GM23338 (cell line): ENCODE results near the gene NFKBIB. TPM values are rescaled to one million over a fixed set of nuclear protein-coding genes. Genes with fewer than 3 reads are reported as not detected.
"Not testable (repeated sequence)": the region's sequence is repeated elsewhere in the genome, so short reads cannot be mapped to it uniquely, and the experiment has no call there.

ENCODE experiments used
- ATAC-seq: fragments of 200-7000 bp; cut with Tn5 transposase; 3 replicates; pipeline ENCODE4 v1.9.1; 2020
- DNase-seq: peaks from one replicate; pipeline ENCODE4 v3.0.0-alpha.2; 2015; ENCODE audit warnings: low spot score
- H2AFZ ChIP-seq: fragments of 200-600 bp; sonication (generic); 2 replicates; pipeline ENCODE4 v1.8.0; 2016; ENCODE audit warnings: antibody characterized with exemption, mild to moderate bottlenecking, moderate library complexity
- H3F3A ChIP-seq: fragments of 200-600 bp; sonication (generic); replicated peaks from 2 replicates; pipeline ENCODE4 v1.8.0; 2017; ENCODE audit warnings: antibody characterized with exemption, mixed run types, low read depth
- H3K27ac ChIP-seq: fragments of 200-600 bp; sonication (generic); 2 replicates; pipeline ENCODE4 v1.6.1; 2016; ENCODE audit warnings: low read depth
- H3K27me3 ChIP-seq: fragments of 200-600 bp; sonication (generic); 2 replicates; pipeline ENCODE4 v1.8.0; 2016; ENCODE audit warnings: mild to moderate bottlenecking, mixed run types, moderate library complexity; ENCODE audit not compliant: insufficient read depth
- H3K36me3 ChIP-seq: fragments of 200-600 bp; sonication (generic); 2 replicates; pipeline ENCODE4 v1.8.0; 2016; ENCODE audit warnings: mild to moderate bottlenecking; ENCODE audit not compliant: insufficient read depth
- H3K4me1 ChIP-seq: fragments of 200-600 bp; sonication (generic); 2 replicates; pipeline ENCODE4 v1.8.0; 2016; ENCODE audit warnings: mild to moderate bottlenecking, moderate library complexity; ENCODE audit not compliant: insufficient read depth
- H3K4me2 ChIP-seq: fragments of 200-600 bp; sonication (generic); 2 replicates; pipeline ENCODE4 v1.7.1; 2017; ENCODE audit warnings: mixed run types
- H3K4me3 ChIP-seq: fragments of 200-600 bp; sonication (generic); 2 replicates; pipeline ENCODE4 v1.6.1; 2016; ENCODE audit warnings: mixed run types
- H3K79me2 ChIP-seq: fragments of 200-600 bp; sonication (generic); replicated peaks from 2 replicates; pipeline ENCODE4 v1.8.0; 2017; ENCODE audit warnings: mild to moderate bottlenecking; ENCODE audit not compliant: insufficient read depth
- H3K9me2 ChIP-seq: fragments of 200-600 bp; sonication (generic); 2 replicates; pipeline ENCODE4 v1.8.0; 2017; ENCODE audit not compliant: insufficient read depth
- H4K20me1 ChIP-seq: fragments of 200-600 bp; sonication (generic); replicated peaks from 2 replicates; pipeline ENCODE4 v1.8.0; 2017; ENCODE audit warnings: mild to moderate bottlenecking; ENCODE audit not compliant: insufficient read depth
- H3K27ac Mint-ChIP-seq: 2 replicates; pipeline ENCODE4 v1.8.0; 2020; ENCODE audit warnings: inconsistent platforms, mild to moderate bottlenecking, moderate library complexity, mixed read lengths
- H3K27me3 Mint-ChIP-seq: 3 replicates; pipeline ENCODE4 v1.8.0; 2022; ENCODE audit warnings: low read depth, mild to moderate bottlenecking, moderate library complexity, mixed read lengths, inconsistent platforms; ENCODE audit not compliant: insufficient read depth, poor library complexity
- H3K36me3 Mint-ChIP-seq: 3 replicates; pipeline ENCODE4 v1.8.0; 2021; ENCODE audit warnings: low read depth, mild to moderate bottlenecking, inconsistent platforms, moderate library complexity, mixed read lengths
- H3K4me1 Mint-ChIP-seq: 3 replicates; pipeline ENCODE4 v1.8.0; 2020; ENCODE audit warnings: mild to moderate bottlenecking, inconsistent platforms, mixed read lengths
- H3K4me3 Mint-ChIP-seq: 3 replicates; pipeline ENCODE4 v1.8.0; 2021; ENCODE audit warnings: moderate library complexity, mild to moderate bottlenecking, inconsistent platforms, mixed read lengths
- H3K9me3 Mint-ChIP-seq: 3 replicates; pipeline ENCODE4 v1.8.0; 2020; ENCODE audit warnings: moderate library complexity, mild to moderate bottlenecking, inconsistent platforms, mixed read lengths
- CREB1 ChIP-seq: fragments of 250-450 bp; sonication (Bioruptor Pico); IDR thresholded peaks from 2 replicates; pipeline ENCODE4 v1.5.0; 2020; ENCODE audit warnings: low read depth, mild to moderate bottlenecking, moderate library complexity
- EZH2 ChIP-seq: fragments of 200-600 bp; sonication (generic); IDR thresholded peaks from one replicate; pipeline ENCODE4 v1.8.0; 2017; ENCODE audit warnings: antibody characterized with exemption, mild to moderate bottlenecking, low read depth; ENCODE audit not compliant: unreplicated experiment
- EZH2phosphoT487 ChIP-seq: fragments of 200-600 bp; sonication (generic); IDR thresholded peaks from one replicate; pipeline ENCODE4 v1.8.1; 2018; ENCODE audit warnings: antibody characterized with exemption; ENCODE audit not compliant: unreplicated experiment
- NANOG ChIP-seq: IDR thresholded peaks from 2 replicates; pipeline ENCODE4 v1.6.1; 2016; ENCODE audit warnings: antibody characterized with exemption, borderline replicate concordance
- ZNF114 ChIP-seq: fragments of 250-450 bp; sonication (Bioruptor Pico); IDR thresholded peaks from 2 replicates; pipeline ENCODE4 v1.5.0; 2020; ENCODE audit warnings: mild to moderate bottlenecking, moderate library complexity
- polyA plus RNA-seq: library from polyadenylated mRNA; unstranded; fragments of >200 nt; fragmentation: Nextera tagmentation; extraction: Ambion mirVana; gene quantifications from 2 replicates; pipeline ENCODE4 v1.2.1, GENCODE V29; 2016
- total RNA-seq: library from RNA; depleted of rRNA; stranded (reverse); fragments of >200 nt; shearing (Covaris generic); gene quantifications from 2 replicates; pipeline ENCODE4 v1.2.3, GENCODE V29; 2014
- TF ChIP-seq, protein P1 (sequence below): IDR thresholded peaks from one replicate; pipeline ENCODE4 v1.6.1; 2018; ENCODE audit warnings: antibody characterized with exemption; ENCODE audit not compliant: unreplicated experiment

The NFKBIB gene
- total and polyA plus RNA-seq, 2 experiments from 2014 or later, result 39.5 to 39.6 TPM

DNA sequence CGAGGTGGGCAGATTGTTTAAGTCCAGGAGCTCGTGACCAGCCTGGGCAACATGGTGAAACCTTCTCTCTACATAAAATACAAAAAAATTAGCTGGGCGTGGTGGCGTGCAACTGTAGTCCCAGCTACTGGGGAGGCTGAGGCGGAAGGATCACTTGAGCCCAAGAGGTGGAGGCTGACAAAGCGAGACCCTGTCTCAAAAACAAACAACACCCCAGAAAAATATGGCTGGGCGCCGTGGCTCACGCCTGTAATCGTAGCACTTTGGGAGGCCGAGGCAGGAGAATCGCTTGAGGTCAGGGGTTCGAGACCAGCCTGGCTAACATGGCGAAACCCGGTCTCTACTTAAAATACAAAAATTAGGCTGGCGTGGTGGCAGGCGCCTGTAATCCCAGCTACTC, 46.6 kb upstream of the NFKBIB start (continued):
- TF ChIP-seq ZNF114 (CRISPR knock-in tag) (no peak), EZH2 (no peak), EZH2phosphoT487 (no peak), CREB1 (no peak), NANOG (no peak)
- TF ChIP-seq, protein P1, sequence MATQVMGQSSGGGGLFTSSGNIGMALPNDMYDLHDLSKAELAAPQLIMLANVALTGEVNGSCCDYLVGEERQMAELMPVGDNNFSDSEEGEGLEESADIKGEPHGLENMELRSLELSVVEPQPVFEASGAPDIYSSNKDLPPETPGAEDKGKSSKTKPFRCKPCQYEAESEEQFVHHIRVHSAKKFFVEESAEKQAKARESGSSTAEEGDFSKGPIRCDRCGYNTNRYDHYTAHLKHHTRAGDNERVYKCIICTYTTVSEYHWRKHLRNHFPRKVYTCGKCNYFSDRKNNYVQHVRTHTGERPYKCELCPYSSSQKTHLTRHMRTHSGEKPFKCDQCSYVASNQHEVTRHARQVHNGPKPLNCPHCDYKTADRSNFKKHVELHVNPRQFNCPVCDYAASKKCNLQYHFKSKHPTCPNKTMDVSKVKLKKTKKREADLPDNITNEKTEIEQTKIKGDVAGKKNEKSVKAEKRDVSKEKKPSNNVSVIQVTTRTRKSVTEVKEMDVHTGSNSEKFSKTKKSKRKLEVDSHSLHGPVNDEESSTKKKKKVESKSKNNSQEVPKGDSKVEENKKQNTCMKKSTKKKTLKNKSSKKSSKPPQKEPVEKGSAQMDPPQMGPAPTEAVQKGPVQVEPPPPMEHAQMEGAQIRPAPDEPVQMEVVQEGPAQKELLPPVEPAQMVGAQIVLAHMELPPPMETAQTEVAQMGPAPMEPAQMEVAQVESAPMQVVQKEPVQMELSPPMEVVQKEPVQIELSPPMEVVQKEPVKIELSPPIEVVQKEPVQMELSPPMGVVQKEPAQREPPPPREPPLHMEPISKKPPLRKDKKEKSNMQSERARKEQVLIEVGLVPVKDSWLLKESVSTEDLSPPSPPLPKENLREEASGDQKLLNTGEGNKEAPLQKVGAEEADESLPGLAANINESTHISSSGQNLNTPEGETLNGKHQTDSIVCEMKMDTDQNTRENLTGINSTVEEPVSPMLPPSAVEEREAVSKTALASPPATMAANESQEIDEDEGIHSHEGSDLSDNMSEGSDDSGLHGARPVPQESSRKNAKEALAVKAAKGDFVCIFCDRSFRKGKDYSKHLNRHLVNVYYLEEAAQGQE, result no peak

DNA sequence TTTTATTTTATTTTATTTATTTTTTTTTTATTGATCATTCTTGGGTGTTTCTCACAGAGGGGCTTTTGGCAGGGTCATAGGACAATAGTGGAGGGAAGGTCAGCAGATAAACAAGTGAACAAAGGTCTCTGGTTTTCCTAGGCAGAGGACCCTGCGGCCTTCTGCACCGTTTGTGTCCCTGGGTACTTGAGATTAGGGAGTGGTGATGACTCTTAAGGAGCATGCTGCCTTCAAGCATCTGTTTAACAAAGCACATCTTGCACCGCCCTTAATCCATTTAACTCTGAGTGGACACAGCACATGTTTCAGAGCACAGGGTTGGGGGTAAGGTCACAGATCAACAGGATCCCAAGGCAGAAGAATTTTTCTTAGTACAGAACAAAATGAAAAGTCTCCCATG, 44.8 kb upstream of the NFKBIB start:
- not testable (repeated sequence) for ATAC-seq, H2AFZ ChIP-seq, H3K27me3 ChIP-seq, H3K9me2 ChIP-seq, H3K79me2 ChIP-seq, H3K27ac ChIP-seq, H3K4me1 Mint-ChIP-seq, DNase-seq, H4K20me1 ChIP-seq, H3K36me3 ChIP-seq, H3K4me3 ChIP-seq, H3K4me1 ChIP-seq, H3K4me3 Mint-ChIP-seq, H3K4me2 ChIP-seq, H3K27ac Mint-ChIP-seq
- peaks cover 13% of the 10 kb centered on the region for H3F3A ChIP-seq
- Mint-ChIP-seq H3K36me3 (peaks cover 12% of the 10 kb centered on the region), H3K27me3 (peaks cover 15% of the 10 kb centered on the region), H3K9me3 (peaks cover 22% of the 10 kb centered on the region)

DNA sequence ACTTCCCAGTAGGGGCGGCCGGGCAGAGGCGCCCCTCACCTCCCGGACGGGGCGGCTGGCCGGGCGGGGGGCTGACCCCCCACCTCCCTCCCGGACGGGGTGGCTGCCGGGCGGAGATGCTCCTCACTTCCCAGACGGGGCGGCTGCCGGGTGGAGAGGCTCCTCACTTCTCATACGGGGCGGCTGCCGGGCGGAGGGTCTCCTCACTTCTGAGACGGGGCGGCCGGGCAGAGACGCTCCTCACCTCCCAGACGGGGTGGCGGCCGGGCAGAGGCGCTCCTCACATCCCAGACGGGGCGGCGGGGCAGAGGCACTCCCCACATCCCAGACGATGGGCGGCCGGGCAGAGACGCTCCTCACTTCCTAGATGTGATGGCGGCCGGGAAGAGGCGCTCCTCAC, 44.0 kb upstream of the NFKBIB start:
- H3K27me3 ChIP-seq, H3K36me3 ChIP-seq, H3K9me2 ChIP-seq, H3K4me1 Mint-ChIP-seq, H3K4me3 Mint-ChIP-seq, ATAC-seq, H3K79me2 ChIP-seq, H3K4me3 ChIP-seq, H2AFZ ChIP-seq, H3K27me3 Mint-ChIP-seq, H4K20me1 ChIP-seq, H3K4me1 ChIP-seq, H3K4me2 ChIP-seq, H3K27ac Mint-ChIP-seq, H3K27ac ChIP-seq, DNase-seq: not testable (repeated sequence)
- Mint-ChIP-seq H3K36me3 (peaks cover 12% of the 10 kb centered on the region), H3K9me3 (peaks cover 22% of the 10 kb centered on the region)
- peaks cover 13% of the 10 kb centered on the region for H3F3A ChIP-seq
